A549 (cell line): Measurements from ENCODE around the gene WDR62. TPM values are rescaled to one million over a fixed set of nuclear protein-coding genes. Genes with fewer than 3 reads are reported as not detected.

Experiments used
- ATAC-seq, 2 experiments: fragments of 200-7000 bp in 1 of 2; fragments of >200 bp in 1 of 2; cut with Nextera tagmentation in 1 of 2; cut with Tn5 transposase in 1 of 2; 3 replicates each; pipeline versions ENCODE4 v1.8.0 to v1.9.1; 2018 to 2020; ENCODE audit warnings: mild to moderate bottlenecking in 1 of 2, moderate library complexity in 1 of 2
- CTCF ChIA-PET: fragments of 300-600 bp; sonication (Branson Sonifier 250); formaldehyde crosslinking; extraction: SDS; loops from one replicate; lab custom pipeline; 2021; ENCODE audit warnings: antibody characterized with exemption, inconsistent platforms; lab: Yijun Ruan, JAX
- POLR2A ChIA-PET: fragments of 350-600 bp; formaldehyde crosslinking; extraction: SDS; loops from one replicate; lab custom pipeline; 2021; ENCODE audit warnings: antibody characterized with exemption, inconsistent platforms; lab: Yijun Ruan, JAX
- DNase-seq, 2 experiments: peaks; one replicate each; pipeline versions ENCODE4 v3.0.0 to v3.0.0-alpha.2; 2011 to 2016; ENCODE audit warnings: low read depth in 1 of 2, low spot score in 1 of 2
- FAIRE-seq: peaks from 2 replicates; lab custom pipeline; 2011; peaks lifted over from hg19 to GRCh38; lab: Jason Lieb, UNC
- H3K27ac ChIP-seq, 2 experiments: fragments of >200 bp; sonication (Bioruptor Twin); formaldehyde crosslinking; 3 replicates each; pipeline ENCODE4 v1.5.1; 2016 to 2017
- H3K4me1 ChIP-seq: fragments of >200 bp; sonication (Bioruptor Twin); formaldehyde crosslinking; 3 replicates; pipeline ENCODE4 v1.6.1; 2016
- H3K4me2 ChIP-seq: fragments of >200 bp; sonication (Bioruptor Twin); formaldehyde crosslinking; 3 replicates; pipeline ENCODE4 v1.6.1; 2016
- H3K4me3 ChIP-seq: fragments of >200 bp; sonication (Bioruptor Twin); formaldehyde crosslinking; 3 replicates; pipeline ENCODE4 v1.5.1; 2016
- H3K9me3 ChIP-seq: fragments of >200 bp; sonication (Bioruptor Twin); formaldehyde crosslinking; 3 replicates; pipeline ENCODE4 v1.6.1; 2016
- ATOH8 ChIP-seq: fragments of 250-450 bp; sonication (Bioruptor Pico); IDR thresholded peaks from 2 replicates; pipeline ENCODE4 v1.5.0; 2020; ENCODE audit warnings: low read depth, mild to moderate bottlenecking, moderate library complexity
- BCL3 ChIP-seq: fragments of >200 bp; sonication (Bioruptor Twin); formaldehyde crosslinking; IDR thresholded peaks from 3 replicates; pipeline ENCODE4 v1.6.1; 2016
- CBX2 ChIP-seq: fragments of 200-600 bp; sonication (generic); IDR thresholded peaks from 2 replicates; pipeline ENCODE4 v1.6.1; 2016; ENCODE audit warnings: low read depth, mild to moderate bottlenecking, borderline replicate concordance
- CBX8 ChIP-seq: fragments of 200-600 bp; sonication (generic); IDR thresholded peaks from 2 replicates; pipeline ENCODE4 v1.6.1; 2016
- CEBPB ChIP-seq, 2 experiments: fragments of >200 bp in 1 of 2; sonication (Bioruptor Twin) in 1 of 2; formaldehyde crosslinking in 1 of 2; IDR thresholded peaks; 2 replicates each; pipeline ENCODE4 v1.6.1; 2012 to 2016
- CHD2 ChIP-seq: fragments of 150-350 bp; IDR thresholded peaks from 2 replicates; pipeline ENCODE4 v1.6.1; 2014; ENCODE audit warnings: low read length; ENCODE audit not compliant: partially characterized antibody
- CHD4 ChIP-seq: fragments of 200-600 bp; sonication (generic); IDR thresholded peaks from 2 replicates; pipeline ENCODE4 v1.6.1; 2016; ENCODE audit warnings: antibody characterized with exemption, mild to moderate bottlenecking, borderline replicate concordance
- E2F6 ChIP-seq: IDR thresholded peaks from 2 replicates; pipeline ENCODE4 v1.6.1; 2012; ENCODE audit warnings: low read depth, borderline replicate concordance
- ESRRA ChIP-seq: fragments of 150-350 bp; IDR thresholded peaks from 2 replicates; pipeline ENCODE4 v1.6.1; 2014; ENCODE audit warnings: mild to moderate bottlenecking, low read length, borderline replicate concordance
- FOSB ChIP-seq: fragments of 250-450 bp; sonication (Bioruptor Pico); IDR thresholded peaks from 2 replicates; pipeline ENCODE4 v1.5.0; 2020; ENCODE audit warnings: mild to moderate bottlenecking, moderate library complexity
- FOSL2 ChIP-seq, 2 experiments: fragments of 450-650 bp in 1 of 2; fragments of >200 bp in 1 of 2; sonication (Bioruptor Twin) in 1 of 2; formaldehyde crosslinking; IDR thresholded peaks; 2 replicates each; pipeline versions ENCODE4 v1.5.0 to v1.6.1; 2016 to 2020; ENCODE audit warnings: mild to moderate bottlenecking in 1 of 2, moderate library complexity in 1 of 2
- FOXS1 ChIP-seq: fragments of 250-450 bp; sonication (Bioruptor Pico); IDR thresholded peaks from 2 replicates; pipeline ENCODE4 v1.5.0; 2020; ENCODE audit warnings: mild to moderate bottlenecking, moderate library complexity
- GATA3 ChIP-seq: IDR thresholded peaks from 2 replicates; pipeline ENCODE4 v1.6.1; 2012; ENCODE audit warnings: borderline replicate concordance
- HDAC2 ChIP-seq: fragments of 200-600 bp; sonication (generic); IDR thresholded peaks from 2 replicates; pipeline ENCODE4 v1.6.1; 2016
- HES2 ChIP-seq: fragments of >200 bp; sonication (Bioruptor Twin); formaldehyde crosslinking; IDR thresholded peaks from 2 replicates; pipeline ENCODE4 v1.6.1; 2016
- HEYL ChIP-seq: fragments of 250-450 bp; sonication (Bioruptor Pico); IDR thresholded peaks from 2 replicates; pipeline ENCODE4 v1.8.0; 2021; ENCODE audit warnings: mild to moderate bottlenecking, moderate library complexity
- HOXB5 ChIP-seq: fragments of 250-450 bp; sonication (Bioruptor Pico); IDR thresholded peaks from 2 replicates; pipeline ENCODE4 v1.5.0; 2020; ENCODE audit warnings: mild to moderate bottlenecking, moderate library complexity
- JUNB ChIP-seq: fragments of >200 bp; sonication (Bioruptor Twin); formaldehyde crosslinking; IDR thresholded peaks from 2 replicates; pipeline ENCODE4 v1.6.1; 2016
- KDM1A ChIP-seq: fragments of 200-600 bp; sonication (generic); IDR thresholded peaks from 2 replicates; pipeline ENCODE4 v1.6.1; 2016; ENCODE audit warnings: low read depth, mild to moderate bottlenecking
- MAFK ChIP-seq: fragments of 450-650 bp; IDR thresholded peaks from 2 replicates; pipeline ENCODE4 v1.6.1; 2014; ENCODE audit not compliant: partially characterized antibody
- NR3C1 ChIP-seq: fragments of >200 bp; sonication (Bioruptor Twin); formaldehyde crosslinking; IDR thresholded peaks from 3 replicates; pipeline ENCODE4 v1.6.1; 2017
- PBX3 ChIP-seq: IDR thresholded peaks from 2 replicates; pipeline ENCODE4 v1.6.1; 2012
- PHF8 ChIP-seq: fragments of 200-600 bp; sonication (generic); IDR thresholded peaks from 2 replicates; pipeline ENCODE4 v1.6.1; 2016; ENCODE audit warnings: low read depth, mild to moderate bottlenecking, antibody characterized with exemption, moderate library complexity, borderline replicate concordance
- REST ChIP-seq: fragments of 200-600 bp; sonication (generic); IDR thresholded peaks from 2 replicates; pipeline ENCODE4 v1.6.1; 2016; ENCODE audit warnings: antibody characterized with exemption, mild to moderate bottlenecking, moderate library complexity
- RFX5 ChIP-seq: fragments of 450-650 bp; IDR thresholded peaks from 2 replicates; pipeline ENCODE4 v1.7.1; 2014; ENCODE audit warnings: antibody characterized with exemption, mild to moderate bottlenecking, moderate library complexity
- TFCP2L1 ChIP-seq: fragments of 250-450 bp; sonication (Bioruptor Pico); IDR thresholded peaks from 2 replicates; pipeline ENCODE4 v1.5.0; 2021; ENCODE audit warnings: mild to moderate bottlenecking
- TP53 ChIP-seq: fragments of 250-450 bp; sonication (Bioruptor Pico); IDR thresholded peaks from 2 replicates; pipeline ENCODE4 v1.5.0; 2021; ENCODE audit warnings: mild to moderate bottlenecking, moderate library complexity
- ZC3H11A ChIP-seq: fragments of 450-650 bp; IDR thresholded peaks from 2 replicates; pipeline ENCODE4 v1.6.1; 2014; ENCODE audit warnings: antibody characterized with exemption, mild to moderate bottlenecking
- ZFP36 ChIP-seq: fragments of 450-650 bp; IDR thresholded peaks from 2 replicates; pipeline ENCODE4 v1.6.1; 2014; ENCODE audit warnings: borderline replicate concordance; ENCODE audit not compliant: partially characterized antibody
- WGBS: methylation state at CpG from one replicate; pipeline ENCODE4 v1.1.6; 2017; ENCODE audit errors: missing lambda C conversion rate; 5-methylcytosine and 5-hydroxymethylcytosine counted together
- polyA plus RNA-seq, 4 experiments: library from polyadenylated mRNA; depleted of rRNA in 3 of 4; stranded (reverse); fragments of >200 nt; fragmentation: RNase III in 1 of 4; extraction: RNeasy Plus Mini Kit Qiagen cat#74134 plus additional on column Dnase treatment in 1 of 4; gene quantifications; 2 replicates in 3 of 4; 3 replicates in 1 of 4; pipeline ENCODE4 v1.2.3, GENCODE V29; 2011 to 2017

The WDR62 gene
- polyA plus RNA-seq, 2 of the 4 experiments (the other 2 are of a cell fraction): 15.5 to 32.9 TPM

- TF ChIP-seq HEYL (CRISPR knock-in tag) (no peak), MAFK (no peak), NR3C1 (no peak), FOSL2 (IDR thresholded peaks at IDR 0.05) (no peak), FOSL2 (CRISPR knock-in tag; IDR thresholded peaks at IDR 0.05) (no peak), FOXS1 (CRISPR knock-in tag) (no peak), TFCP2L1 (no peak), PHF8 (no peak), BCL3 (no peak), CHD4 (no peak), ESRRA (no peak), JUNB (no peak), E2F6 (no peak), FOSB (no peak), GATA3 (no peak), TP53 (CRISPR knock-in tag) (no peak), PBX3 (no peak), HOXB5 (CRISPR knock-in tag) (no peak), HES2 (no peak), CEBPB (IDR thresholded peaks at IDR 0.05) (no peak), HDAC2 (no peak)
- POLR2A ChIA-PET: interaction anchor here (0.8 to 1.2 kb wide), 2 partner anchors 8 to 30 kb away, joined by 5 read pairs; partner anchors contain the start of gene POLR2I
Observed at GRCh38 chr19:36144624-36145023, 89.9 kb downstream of the WDR62 start.

GRCh38 chr19:36149673-36150406 lies 95.1 kb downstream of the WDR62 start:
- Histone ChIP-seq H3K4me3 (no peak overlapping the region), H3K27ac (no peak overlapping the region), H3K4me1 (no peaks in the 10 kb centered on the region), H3K9me3 (no peaks in the 10 kb centered on the region), H3K4me2 (no peak overlapping the region)
- TF ChIP-seq GATA3 (no peak), KDM1A (no peak), ZFP36 (no peak), CBX8 (no peak), ZC3H11A (no peak), ATOH8 (no peak), RFX5 (no peak), REST (no peak), HOXB5 (CRISPR knock-in tag) (no peak), CHD2 (no peak), CBX2 (no peak)
- no peak for DNase-seq
- 91% methylated on average over 13 of the region's 13 CpGs for WGBS
- POLR2A ChIA-PET: interaction anchor here (0.7 to 1.1 kb wide), 2 partner anchors 10 to 35 kb away, joined by 3 to 4 read pairs; partner anchors contain the start of genes CAPNS1, POLR2I and TBCB
- CTCF ChIA-PET: interaction anchor here (0.6 to 7.2 kb wide), 5 partner anchors 18 to 89 kb away, joined by 3 to 67 read pairs (median 4); no protein-coding TSS in a partner anchor
- peak; percentile 7 to 20; a peak in 4 of 6 replicates for ATAC-seq
- FAIRE-seq: no peak

More at GRCh38 chr19:36144624-36145023, 89.9 kb downstream of the WDR62 start:
- ATAC-seq: no peak
- H3K4me1 ChIP-seq: peaks cover 9% of the 10 kb centered on the region
- 95% methylated on average over 6 of the region's 6 CpGs for WGBS
- H3K9me3 ChIP-seq: no peaks in the 10 kb centered on the region
- H3K4me3 ChIP-seq: no peak overlapping the region
- CTCF ChIA-PET: interaction anchor here (0.6 to 7.1 kb wide), 9 partner anchors 9 to 84 kb away, joined by 3 to 61 read pairs (median 7); no protein-coding TSS in a partner anchor
- no peak overlapping the region for H3K27ac ChIP-seq
- DNase-seq: no peak
- no peak overlapping the region for H3K4me2 ChIP-seq
- no peak for FAIRE-seq
